NCI-H460 (cell line): Measurements from ENCODE around the gene LRRC3. TPM values are rescaled to one million over a fixed set of nuclear protein-coding genes. Genes with fewer than 3 reads are reported as not detected.

Experiments
- DNase-seq: peaks from one replicate; pipeline ENCODE4 v3.0.0-alpha.2; 2016; ENCODE audit warnings: low read depth; ENCODE audit errors: extremely low read depth
- total RNA-seq: library from RNA; depleted of rRNA; stranded (reverse); fragments of >200 nt; shearing (Covaris generic); gene quantifications from 2 replicates; pipeline ENCODE4 v1.2.3, GENCODE V29; 2014

LRRC3 gene
- total RNA-seq, 1 experiment from 2014 or later: 0.47 TPM

DNA sequence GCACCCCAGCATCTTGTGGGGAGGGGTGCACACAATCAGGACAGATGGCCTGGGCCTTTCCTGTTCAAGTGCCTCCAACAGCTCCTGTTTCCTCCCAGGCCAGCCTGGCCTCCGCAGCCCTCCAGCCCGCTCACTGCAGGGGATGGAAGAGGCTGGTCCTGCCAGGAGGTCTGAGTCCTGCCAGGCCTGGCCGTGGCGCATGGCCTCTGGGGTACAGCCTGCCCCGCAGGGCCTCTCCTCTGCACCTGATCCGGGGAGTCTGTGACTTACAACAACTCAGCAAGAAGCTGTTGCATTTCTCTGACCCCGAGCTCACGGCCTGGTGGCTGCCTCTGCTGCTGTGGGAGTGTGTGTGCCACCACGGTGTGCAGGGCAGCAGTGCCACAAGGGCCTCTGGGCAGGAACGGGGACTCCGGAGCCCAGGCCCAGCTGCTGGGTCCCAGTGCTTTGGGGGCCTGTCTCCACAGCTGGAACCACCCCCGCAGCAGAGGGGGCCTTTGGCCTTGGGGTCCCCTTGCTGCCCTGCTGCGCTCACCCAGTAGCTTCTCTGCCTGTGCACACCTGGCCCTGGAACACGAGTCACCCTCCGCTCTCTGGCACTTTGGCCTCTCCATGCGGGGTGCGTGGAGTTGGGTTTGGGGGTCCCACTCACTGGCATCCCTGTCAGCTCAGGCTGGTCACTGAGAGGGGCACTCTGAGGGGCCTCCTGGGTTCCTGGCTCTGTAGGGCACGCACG is 17.4 kb upstream of the LRRC3 start:
- DNase-seq: no peak

DNA sequence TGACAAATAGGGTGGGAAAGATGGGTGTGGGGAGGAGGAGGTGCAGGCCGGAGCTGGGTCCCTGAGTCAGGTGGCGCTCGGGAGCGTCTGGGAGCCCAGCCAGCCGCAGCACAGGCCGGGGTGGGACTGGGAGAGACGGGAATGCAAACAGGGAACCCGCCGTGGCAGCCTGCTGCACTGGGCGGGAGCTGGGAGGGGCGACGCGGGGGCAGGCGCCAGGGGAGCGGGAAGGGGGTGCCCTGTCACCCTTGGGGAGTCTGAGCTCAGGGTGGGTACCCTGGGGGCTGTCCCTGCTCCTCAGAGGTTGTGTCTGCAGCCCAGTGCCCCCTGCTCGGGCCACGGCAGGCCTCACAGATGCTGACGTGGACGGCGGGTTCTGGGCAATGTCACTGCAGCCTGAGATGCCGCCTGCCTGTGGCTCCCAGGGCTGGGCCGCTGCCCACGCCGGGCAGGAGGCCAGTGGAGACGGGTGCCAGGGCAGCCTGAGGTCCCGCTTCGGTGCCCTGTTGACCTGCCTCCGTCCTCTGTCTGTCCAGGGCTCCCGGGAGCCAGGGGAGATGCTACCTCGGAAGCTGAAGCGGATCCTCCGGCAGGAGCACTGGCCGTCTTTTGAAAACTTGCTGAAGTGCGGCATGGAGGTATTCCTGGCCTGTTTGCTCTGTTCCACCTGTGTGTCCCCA is 16.6 kb upstream of the LRRC3 start:
- DNase-seq: no peak

DNA sequence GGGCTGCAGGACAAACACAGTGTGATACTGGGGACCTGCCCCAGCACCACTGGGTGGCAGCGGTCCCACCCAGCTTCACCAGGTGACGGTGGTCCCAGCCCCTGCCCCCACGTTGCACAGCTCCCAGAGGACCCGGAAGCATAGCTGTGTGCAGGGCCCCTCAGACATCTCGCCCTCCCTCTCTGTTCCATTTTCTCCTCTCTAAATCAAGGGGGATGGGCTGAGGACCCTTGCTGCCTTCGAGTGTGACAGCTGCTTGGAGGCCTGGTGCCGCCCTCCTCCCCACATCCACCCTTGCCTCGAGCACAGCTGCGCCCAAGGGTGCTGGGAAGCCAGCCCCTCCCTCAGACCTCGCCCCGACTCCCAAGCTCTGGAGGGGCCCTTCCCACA is 16.1 kb upstream of the LRRC3 start:
- DNase-seq: no peak

DNA sequence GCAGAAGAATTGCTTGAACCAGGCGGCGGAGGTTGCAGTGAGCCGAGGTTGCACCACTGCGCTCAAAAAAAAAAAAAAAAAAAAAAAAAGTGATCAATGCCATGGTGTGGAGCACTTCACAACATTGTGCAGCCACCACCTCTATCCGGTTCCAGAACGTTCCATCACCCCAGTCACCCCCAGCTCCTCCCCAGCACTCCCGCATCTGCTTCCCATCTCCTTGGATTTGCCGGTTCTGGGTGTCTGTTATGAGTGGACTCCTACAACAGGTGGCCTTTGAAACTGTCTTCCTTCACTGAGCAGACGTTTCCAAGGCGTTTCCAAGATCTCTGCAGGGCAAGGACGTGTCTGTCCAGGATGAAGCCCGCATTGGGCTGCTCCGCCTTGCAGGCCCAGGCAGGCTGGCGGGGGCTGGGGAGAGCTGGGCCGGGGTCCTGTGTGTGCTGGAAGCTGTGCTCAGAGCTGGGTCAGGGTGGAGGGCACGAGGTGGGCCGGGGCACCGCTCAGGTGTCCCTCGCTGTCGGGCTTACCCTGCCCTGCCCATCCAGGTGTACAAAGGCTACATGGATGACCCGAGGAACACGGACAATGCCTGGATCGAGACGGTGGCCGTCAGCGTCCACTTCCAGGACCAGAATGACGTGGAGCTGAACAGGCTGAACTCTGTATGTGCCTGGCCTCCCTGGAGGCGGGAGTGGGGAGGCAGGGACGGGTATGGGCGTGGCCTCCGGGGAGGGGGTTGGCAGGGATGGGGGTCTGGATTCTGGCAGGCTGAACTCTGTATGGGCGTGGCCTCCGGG is 14.9 kb upstream of the LRRC3 start:
- no peak for DNase-seq

DNA sequence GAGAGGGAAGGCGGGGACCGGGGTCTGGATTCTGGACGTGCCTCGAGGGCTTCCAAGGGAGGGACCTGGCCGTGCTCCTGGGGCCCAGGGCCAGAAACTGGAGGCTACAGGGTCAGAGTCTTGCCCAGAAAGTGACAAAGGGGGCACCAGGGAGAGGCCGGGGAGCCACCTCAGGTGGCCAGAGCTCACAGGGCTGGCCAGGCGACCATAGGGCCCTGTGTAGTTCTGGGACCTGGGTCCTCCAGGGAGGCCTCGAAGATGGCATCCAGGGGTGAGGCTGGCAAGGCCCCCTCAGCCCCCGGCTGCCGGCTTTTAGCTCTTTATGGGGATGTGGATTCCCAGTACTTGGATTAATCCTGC is 14.3 kb upstream of the LRRC3 start:
- DNase-seq: no peak

DNA sequence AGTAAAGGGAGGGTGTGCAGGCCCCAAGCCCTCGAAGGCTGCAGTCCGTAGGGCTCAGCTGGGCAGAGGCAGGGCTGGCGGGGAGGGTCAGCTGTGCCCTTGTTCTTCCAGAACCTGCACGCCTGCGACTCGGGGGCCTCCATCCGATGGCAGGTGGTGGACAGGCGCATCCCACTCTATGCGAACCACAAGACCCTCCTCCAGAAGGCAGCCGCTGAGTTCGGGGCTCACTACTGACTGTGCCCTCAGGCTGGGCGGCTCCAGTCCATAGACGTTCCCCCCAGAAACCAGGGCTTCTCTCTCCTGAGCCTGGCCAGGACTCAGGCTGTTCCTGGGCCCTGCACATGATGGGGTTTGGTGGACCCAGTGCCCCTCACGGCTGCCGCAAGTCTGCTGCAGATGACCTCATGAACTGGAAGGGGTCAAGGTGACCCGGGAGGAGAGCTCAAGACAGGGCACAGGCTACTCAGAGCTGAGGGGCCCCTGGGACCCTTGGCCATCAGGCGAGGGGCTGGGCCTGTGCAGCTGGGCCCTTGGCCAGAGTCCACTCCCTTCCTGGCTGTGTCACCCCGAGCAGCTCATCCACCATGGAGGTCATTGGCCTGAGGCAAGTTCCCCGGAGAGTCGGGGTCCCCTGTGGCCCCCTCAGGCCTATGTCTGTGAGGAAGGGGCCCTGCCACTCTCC is 13.6 kb upstream of the LRRC3 start:
- DNase-seq: no peak

DNA sequence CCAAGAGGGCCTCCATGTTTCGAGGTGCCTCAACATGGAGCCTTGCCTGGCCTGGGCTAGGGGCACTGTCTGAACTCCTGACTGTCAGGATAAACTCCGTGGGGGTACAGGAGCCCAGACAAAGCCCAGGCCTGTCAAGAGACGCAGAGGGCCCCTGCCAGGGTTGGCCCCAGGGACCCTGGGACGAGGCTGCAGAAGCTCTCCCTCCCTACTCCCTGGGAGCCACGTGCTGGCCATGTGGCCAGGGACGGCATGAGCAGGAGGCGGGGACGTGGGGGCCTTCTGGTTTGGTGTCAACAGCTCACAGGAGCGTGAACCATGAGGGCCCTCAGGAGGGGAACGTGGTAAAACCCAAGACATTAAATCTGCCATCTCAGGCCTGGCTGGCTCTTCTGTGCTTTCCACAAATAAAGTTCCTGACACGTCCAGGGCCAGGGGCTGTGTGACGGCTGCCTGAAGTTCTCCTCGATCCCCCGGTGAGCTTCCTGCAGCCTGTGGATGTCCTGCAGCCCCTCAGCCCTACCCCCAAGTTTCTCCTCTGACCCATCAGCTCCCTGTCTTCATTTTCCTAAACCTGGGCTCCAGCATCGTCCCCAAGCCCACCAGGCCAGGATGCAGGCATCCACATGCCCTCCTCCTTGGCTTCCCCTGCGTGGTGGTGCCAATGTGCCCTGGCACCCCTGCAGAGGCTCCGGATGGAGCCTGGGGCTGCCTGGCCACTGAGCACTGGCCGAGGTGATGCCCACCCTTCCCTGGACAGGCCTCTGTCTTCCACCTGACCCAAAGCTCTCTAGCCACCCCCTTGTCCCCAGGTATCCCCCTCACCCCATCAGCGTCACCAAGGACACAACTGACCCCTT is 12.8 kb upstream of the LRRC3 start:
- DNase-seq: no peak

DNA sequence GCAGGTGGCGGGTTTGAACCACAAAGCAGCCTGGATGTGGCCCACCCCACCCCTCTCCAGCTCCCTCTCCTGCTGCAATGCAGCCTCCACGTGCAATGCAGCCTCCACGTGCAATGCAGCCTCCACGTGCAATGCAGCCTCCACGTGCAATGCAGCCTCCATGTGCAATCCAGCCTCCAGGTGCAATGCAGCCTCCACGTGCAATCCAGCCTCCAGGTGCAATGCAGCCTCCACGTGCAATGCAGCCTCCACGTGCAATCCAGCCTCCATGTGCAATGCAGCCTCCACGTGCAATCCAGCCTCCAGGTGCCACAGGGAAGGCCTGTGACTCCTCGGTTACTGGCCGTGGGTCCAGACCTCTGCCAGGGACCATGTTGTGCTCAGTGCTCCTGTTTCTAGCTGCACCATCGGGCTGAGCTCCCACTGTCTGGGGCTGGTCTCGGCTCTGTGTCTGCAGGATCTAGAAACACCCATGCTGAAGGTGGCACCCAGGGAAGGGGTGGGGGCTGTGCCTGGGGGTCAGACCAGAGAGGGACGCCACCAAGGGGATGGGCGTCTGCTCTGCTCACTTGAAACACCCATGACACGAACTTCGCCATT is 11.9 kb upstream of the LRRC3 start:
- DNase-seq: no peak

DNA sequence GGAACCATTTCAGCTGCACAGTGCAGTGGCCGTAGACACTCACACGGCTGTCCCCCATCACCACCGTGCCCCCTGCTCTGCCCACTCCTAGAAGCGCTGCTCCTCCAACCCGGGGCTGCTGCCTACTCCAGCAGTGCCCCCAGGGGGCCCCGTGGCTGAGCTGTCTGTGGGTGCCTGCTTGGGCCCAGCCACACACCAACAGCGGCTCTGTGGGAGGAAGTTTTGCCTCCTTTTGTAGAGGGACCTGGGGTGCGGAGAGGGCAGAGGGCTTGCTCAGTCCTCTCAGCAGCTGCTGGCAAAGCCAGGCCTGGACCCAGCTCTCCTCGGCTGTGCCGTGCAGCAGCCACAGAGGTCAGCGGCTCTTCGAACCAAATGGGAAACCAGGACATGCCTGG is 11.4 kb upstream of the LRRC3 start:
- no peak for DNase-seq

DNA sequence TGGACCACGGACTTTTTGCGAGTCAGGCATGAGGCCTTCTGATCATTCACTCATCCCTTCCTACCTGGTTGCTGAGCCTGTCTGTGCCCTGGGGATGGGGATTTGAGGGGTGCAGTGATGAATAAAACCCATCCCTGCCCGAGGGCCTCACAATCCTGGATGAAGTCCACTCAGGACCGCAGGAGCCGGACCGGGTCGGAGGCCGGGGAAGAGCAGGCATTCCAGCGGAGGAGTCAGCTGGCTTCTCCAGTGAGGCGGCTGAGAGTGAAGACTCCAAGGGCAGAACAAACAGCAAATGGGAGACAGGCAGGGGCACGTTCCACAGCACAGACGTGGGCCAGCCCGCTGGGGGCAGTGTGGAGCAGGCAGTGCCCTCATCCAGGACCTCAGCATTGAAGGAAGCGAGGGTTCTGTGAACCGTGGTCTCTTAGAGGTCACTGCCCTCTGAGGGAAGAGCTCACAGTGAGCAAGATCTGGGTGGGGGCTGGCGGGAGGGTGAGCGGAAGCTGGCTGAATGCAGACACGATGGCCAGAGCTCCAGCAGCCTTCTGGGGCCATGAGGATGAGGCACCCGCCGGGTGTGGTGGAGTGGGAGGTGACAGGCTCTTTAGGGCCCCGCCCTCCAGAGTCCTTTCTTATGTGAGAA is 10.9 kb upstream of the LRRC3 start:
- no peak for DNase-seq

DNA sequence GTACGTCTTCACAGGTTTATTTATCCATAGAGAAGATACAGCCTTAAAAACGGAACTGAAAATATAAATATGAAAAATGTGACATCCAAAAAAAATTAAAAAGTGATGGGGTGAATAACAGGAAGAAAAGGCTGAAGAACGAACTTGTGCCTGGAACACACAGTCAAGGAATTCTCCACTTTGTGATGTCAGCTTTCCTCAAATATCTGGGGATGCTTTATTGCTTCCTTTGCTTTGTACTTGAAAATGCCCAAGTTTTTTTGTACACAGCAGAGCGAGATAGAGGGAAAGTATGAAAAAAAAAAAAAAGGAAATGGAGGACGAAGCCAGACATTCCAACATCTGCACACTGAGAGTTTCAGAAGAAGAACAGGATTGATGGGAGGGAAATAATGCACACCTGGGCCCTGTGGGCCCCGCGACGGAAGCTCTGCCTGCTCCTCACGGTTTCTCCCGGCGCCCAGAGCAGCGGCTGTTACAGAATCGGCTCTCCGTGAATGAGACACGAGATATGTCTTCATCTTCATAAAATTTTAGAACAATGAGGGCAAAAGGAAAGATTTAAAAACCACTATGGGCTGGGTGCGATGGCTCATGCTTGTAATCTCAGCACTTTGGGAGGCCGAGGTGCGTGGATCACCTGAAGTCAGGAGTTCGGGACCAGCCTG is 10.0 kb upstream of the LRRC3 start:
- DNase-seq: no peak

DNA sequence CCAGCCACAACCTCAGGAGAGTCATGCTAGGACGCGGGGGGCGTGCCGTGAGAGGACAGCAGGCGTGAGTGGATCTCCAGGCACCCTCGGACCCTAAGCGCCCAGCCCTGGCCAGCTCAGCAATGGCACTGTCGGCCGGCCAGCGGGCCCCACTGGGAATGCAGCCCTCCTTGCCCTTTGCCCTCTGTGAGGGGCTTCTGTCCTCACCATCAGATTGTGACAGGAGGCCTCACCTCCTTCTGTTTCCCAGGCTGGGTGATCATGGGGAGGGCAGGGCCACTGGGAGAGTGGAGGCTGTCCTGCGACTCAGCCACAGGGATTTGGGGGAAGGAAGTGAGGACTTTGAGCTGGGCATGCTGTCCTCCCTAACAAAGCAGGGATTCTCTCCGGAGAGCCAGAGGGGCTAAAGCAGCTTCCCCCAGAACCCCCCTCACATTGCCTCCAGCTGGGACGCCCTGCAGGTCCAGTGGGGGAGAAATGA is 6.6 kb upstream of the LRRC3 start:
- no peak for DNase-seq

DNA sequence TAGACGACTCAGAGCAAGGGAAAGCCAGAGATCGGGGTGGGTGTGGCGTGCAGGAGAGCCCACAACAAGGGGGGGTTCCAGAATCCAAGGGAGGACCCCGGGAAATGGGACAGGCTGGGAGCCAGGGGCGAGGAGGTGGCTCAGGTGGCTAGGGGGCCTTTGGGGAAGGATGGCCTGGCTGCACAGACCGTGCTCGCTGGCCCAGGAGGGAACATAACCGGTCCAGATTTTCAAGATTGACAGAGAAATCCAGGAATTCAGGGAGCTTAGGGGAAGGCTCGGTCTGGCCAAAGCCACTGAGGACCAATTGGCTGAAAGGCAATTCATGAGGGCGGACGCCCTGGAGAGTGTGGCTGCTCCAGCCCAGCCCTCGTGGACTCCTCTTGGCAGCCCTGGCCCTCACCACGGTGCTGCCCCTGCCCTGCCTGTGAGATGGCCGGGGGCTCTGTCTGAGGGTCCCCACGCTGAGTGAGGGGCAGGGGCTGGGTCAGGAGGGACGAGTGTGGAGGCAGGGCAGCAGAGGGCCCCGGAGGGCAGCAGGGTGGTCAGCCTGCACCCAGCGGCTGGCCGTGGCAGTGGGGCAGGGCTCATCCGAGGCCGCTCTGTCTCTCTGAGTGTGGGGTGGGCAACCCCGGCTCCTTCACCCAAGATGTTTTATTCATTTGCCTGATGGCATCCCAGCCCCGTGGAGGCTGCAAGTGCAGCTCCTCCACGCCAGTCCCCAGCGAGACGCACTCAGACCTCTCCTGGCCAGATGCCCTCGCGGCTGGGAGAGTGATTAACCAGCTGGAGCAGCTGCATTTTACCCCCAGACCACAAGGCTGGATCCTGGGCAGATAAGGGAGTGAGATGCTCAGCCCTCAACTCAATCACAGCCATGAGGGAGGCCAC is 5.6 kb upstream of the LRRC3 start:
- no peak for DNase-seq

DNA sequence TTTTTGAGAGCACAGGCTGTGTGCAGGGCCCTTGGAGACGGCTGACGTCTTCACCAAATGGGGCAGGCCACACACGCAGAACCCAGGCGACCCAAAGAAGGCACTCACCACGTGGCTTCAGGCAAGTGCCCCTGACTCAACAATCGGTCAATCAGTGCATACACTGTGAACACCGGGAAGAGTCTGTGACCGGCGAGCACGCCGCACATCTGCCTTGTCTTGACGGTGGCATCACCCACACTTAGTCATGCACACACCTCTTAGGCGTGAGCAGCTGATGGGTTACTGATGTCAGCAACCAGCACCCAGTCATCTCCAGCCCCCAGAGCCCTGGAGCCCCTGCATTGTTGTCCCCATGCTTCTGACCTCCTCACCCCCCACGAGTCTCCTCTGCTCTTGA is 4.9 kb upstream of the LRRC3 start:
- DNase-seq: no peak

DNA sequence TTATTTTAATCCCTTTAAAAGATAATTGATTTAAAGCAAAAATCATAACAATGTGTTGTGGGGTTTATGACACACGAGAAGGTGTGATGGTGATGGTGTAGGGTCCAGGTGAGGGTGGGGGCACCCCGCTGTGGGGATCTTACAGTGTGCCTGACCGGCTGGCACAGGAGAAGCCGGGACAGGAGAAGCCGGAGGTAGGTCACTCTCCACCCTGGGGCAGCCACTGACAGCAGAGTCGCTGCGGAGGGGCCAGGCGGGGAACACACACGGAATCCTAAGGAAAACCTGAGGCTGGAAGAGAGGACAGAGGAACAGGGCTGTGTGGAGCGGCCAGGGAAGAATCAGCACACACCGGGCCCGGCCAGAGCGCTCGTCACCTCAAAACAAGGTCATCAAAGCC is 4.3 kb upstream of the LRRC3 start:
- DNase-seq: no peak

DNA sequence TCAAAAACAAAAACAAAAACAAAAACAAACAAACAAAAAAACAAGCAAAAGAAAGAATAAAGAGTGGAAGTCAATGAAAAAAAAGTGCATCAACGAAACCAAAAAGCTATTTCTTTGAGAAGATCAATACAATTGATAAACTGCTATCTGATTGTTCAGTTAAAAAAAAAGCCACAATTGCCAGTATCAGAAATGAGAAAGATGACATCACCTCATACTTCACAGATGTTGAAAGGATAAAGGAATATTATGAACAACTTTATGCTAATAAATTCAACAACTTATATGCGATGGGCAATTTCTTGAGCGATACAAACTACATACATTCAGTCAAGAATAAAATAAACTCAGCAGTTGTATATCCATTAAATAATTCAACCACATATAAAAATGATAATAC is 2.2 kb upstream of the LRRC3 start:
- no peak for DNase-seq

DNA sequence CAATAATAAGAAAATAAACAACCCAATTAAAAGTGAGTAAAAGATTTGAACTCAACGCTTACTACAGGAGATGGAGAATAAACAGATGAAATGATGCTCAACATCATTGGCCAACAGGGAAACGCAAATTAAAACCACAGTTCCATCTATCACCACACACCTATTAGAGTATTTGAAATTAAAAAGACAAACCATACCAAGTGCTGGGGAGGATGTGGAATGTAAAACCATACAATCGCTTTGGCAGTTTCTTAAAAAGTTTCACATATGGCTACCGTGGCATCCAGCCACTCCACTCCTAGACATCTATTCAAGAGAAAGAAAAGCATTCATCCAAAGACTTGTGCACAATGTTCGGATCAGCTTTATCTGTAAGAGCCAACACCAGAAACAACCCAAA is 1.3 kb upstream of the LRRC3 start:
- DNase-seq: no peak
